Loucy (cell line): Measurements from ENCODE around the gene PCID2.

Experiments
- H2AFZ ChIP-seq: fragments of 200-600 bp; sonication (generic); 2 replicates; pipeline ENCODE4 v1.6.0; 2016; ENCODE audit warnings: antibody characterized with exemption, mild to moderate bottlenecking, low read length, moderate library complexity
- H3F3A ChIP-seq: fragments of 200-600 bp; 2 replicates; pipeline ENCODE4 v1.6.0; 2016; ENCODE audit warnings: antibody characterized with exemption, low read depth, mild to moderate bottlenecking
- H3K27me3 ChIP-seq: fragments of 200-600 bp; sonication (generic); 2 replicates; pipeline ENCODE4 v1.6.1; 2014; ENCODE audit warnings: low read length, mild to moderate bottlenecking; ENCODE audit not compliant: insufficient read depth, poor library complexity, severe bottlenecking
- H3K36me3 ChIP-seq: fragments of 200-600 bp; sonication (generic); 2 replicates; pipeline ENCODE4 v1.6.1; 2016; ENCODE audit warnings: low read length; ENCODE audit not compliant: insufficient read depth
- H3K4me1 ChIP-seq: fragments of 200-600 bp; sonication (generic); 2 replicates; pipeline ENCODE4 v1.5.1; 2014; ENCODE audit warnings: low read length, mild to moderate bottlenecking; ENCODE audit not compliant: insufficient read depth, poor library complexity, severe bottlenecking
- H3K4me2 ChIP-seq: fragments of 200-600 bp; sonication (generic); 2 replicates; pipeline ENCODE4 v1.6.0; 2014; ENCODE audit warnings: antibody characterized with exemption, low read length, low read depth, mild to moderate bottlenecking; ENCODE audit not compliant: poor library complexity, severe bottlenecking
- H3K4me3 ChIP-seq: fragments of 200-600 bp; sonication (generic); 2 replicates; pipeline ENCODE4 v1.5.1; 2014; ENCODE audit warnings: low read length, mild to moderate bottlenecking, mixed read lengths; ENCODE audit not compliant: poor library complexity, severe bottlenecking
- H3K79me2 ChIP-seq: fragments of 200-600 bp; sonication (generic); 2 replicates; pipeline ENCODE4 v1.6.1; 2014; ENCODE audit warnings: low read length; ENCODE audit not compliant: insufficient read depth
- H3K9ac ChIP-seq: fragments of 200-600 bp; sonication (generic); 2 replicates; pipeline ENCODE4 v1.6.0; 2014; ENCODE audit warnings: mild to moderate bottlenecking, low read depth, low read length, moderate library complexity; ENCODE audit not compliant: poor library complexity, severe bottlenecking
- H3K9me2 ChIP-seq: fragments of 200-600 bp; sonication (generic); replicated peaks from 2 replicates; pipeline ENCODE4 v1.6.1; 2016; ENCODE audit warnings: low read depth, low read length, mixed read lengths
- H3K9me3 ChIP-seq: fragments of 200-600 bp; sonication (generic); 2 replicates; pipeline ENCODE4 v1.6.1; 2014; ENCODE audit warnings: mild to moderate bottlenecking, antibody characterized with exemption, low read length, low read depth; ENCODE audit not compliant: insufficient read depth
- H4K20me1 ChIP-seq: fragments of 200-600 bp; sonication (generic); 2 replicates; pipeline ENCODE4 v1.6.0; 2014; ENCODE audit warnings: antibody characterized with exemption, low read length, mild to moderate bottlenecking; ENCODE audit not compliant: insufficient read depth, poor library complexity, severe bottlenecking
- EZH2phosphoT487 ChIP-seq: fragments of 200-600 bp; IDR thresholded peaks from 2 replicates; pipeline ENCODE4 v1.6.1; 2018; ENCODE audit warnings: antibody characterized with exemption, mild to moderate bottlenecking, moderate library complexity, borderline replicate concordance
- TF ChIP-seq, protein P1 (sequence below): fragments of 200-600 bp; sonication (generic); conservative IDR thresholded peaks from 2 replicates; pipeline ENCODE4 v1.5.1; 2014; ENCODE audit warnings: mild to moderate bottlenecking, antibody characterized with exemption, low read length

Gene PCID2

GRCh38 chr13:113183450-113184129 is 24.9 kb downstream of the PCID2 start:
- Histone ChIP-seq H3K4me2 (no peak overlapping the region), H3K36me3 (peaks cover 61% of the 10 kb centered on the region; the same call in 1 of the 2 replicates), H4K20me1 (no peaks in the 10 kb centered on the region), H3K79me2 (no peaks in the 10 kb centered on the region), H3K4me3 (no peak overlapping the region), H3K9me3 (no peaks in the 10 kb centered on the region), H3K4me1 (no peaks in the 10 kb centered on the region), H3K27me3 (no peaks in the 10 kb centered on the region), H3K9ac (no peak overlapping the region), H2AFZ (no peak overlapping the region), H3K9me2 (no peaks in the 10 kb centered on the region), H3F3A (no peaks in the 10 kb centered on the region)
- TF ChIP-seq, protein P1, sequence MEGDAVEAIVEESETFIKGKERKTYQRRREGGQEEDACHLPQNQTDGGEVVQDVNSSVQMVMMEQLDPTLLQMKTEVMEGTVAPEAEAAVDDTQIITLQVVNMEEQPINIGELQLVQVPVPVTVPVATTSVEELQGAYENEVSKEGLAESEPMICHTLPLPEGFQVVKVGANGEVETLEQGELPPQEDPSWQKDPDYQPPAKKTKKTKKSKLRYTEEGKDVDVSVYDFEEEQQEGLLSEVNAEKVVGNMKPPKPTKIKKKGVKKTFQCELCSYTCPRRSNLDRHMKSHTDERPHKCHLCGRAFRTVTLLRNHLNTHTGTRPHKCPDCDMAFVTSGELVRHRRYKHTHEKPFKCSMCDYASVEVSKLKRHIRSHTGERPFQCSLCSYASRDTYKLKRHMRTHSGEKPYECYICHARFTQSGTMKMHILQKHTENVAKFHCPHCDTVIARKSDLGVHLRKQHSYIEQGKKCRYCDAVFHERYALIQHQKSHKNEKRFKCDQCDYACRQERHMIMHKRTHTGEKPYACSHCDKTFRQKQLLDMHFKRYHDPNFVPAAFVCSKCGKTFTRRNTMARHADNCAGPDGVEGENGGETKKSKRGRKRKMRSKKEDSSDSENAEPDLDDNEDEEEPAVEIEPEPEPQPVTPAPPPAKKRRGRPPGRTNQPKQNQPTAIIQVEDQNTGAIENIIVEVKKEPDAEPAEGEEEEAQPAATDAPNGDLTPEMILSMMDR = no peak
- no peak for TF ChIP-seq EZH2phosphoT487

DNA sequence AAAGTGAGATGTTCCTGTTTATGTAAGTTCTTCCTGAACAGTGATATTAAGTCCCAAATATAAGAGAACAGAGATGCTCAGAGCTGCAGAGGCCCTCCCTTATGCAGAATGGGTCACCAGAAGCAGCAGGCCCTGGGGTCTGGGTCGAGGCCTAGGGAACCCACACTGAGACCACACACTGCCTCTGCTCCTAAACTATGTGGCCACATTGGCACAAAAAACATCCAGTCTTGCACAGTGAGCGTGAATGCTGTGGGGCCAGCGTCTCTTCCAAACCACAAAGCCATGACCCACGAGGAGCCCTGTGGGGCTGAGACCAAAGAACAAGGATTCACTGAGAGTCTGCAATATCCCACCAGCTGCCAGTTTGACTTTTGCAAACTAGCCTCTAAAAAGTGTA is 26.4 kb downstream of the PCID2 start:
- Histone ChIP-seq H3K36me3 (peaks cover 60% of the 10 kb centered on the region; the same call in 1 of the 2 replicates), H3K9me2 (no peaks in the 10 kb centered on the region), H3K9ac (no peak overlapping the region), H3K27me3 (no peaks in the 10 kb centered on the region), H3K79me2 (no peaks in the 10 kb centered on the region), H3K4me3 (no peak overlapping the region), H3K9me3 (no peaks in the 10 kb centered on the region), H3F3A (no peaks in the 10 kb centered on the region), H3K4me2 (no peak overlapping the region), H2AFZ (no peak overlapping the region), H3K4me1 (no peaks in the 10 kb centered on the region), H4K20me1 (no peaks in the 10 kb centered on the region)
- TF ChIP-seq, protein P1 = no peak
- no peak for TF ChIP-seq EZH2phosphoT487

DNA sequence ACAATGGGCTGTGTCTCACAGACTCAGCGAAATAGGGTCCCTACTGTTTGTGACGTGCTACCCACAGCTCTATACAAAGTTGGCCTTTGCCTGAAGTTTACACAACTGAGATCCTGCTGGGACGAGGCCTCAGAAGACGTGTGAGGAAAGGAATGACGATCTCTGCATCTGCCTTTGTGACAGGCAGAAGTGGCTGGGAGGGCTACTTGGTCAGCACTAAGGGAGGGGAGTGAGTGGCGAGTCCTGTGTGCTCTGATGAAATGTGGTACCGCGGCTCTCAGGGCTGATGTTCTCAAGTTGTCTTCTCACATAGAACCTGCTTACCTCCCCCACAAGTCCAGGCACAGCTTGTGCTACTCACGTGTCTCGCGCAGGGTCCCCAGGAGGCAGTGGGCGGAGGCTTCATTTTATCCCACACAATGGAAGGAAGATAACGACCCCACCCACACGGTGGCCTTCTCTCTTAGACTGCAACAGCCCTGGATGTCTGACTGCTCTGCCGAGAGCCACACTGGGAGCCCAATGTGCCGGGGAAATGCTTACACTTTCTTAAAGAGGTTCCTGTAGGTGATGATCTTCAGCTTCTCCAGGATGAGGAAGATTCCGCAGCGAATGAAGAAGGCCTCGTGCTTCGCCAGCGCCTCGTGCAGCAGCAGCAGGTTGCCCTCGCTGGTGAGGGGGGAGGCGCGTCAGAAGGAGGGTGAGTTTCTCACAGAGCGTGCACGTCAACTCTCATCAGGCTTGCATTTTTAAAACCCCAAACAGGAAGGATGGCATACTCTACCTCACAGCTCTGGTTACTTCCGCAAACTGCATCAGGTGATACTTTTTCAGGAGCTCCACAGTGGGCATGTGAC is 28.9 kb downstream of the PCID2 start:
- Histone ChIP-seq H3K9me2 (no peaks in the 10 kb centered on the region), H3K9ac (no peak overlapping the region), H3K4me3 (no peak overlapping the region), H3F3A (no peaks in the 10 kb centered on the region), H3K27me3 (no peaks in the 10 kb centered on the region), H3K9me3 (no peaks in the 10 kb centered on the region), H3K79me2 (no peaks in the 10 kb centered on the region), H3K36me3 (peaks cover 75% of the 10 kb centered on the region; the same call in 1 of the 2 replicates), H3K4me1 (no peaks in the 10 kb centered on the region), H2AFZ (no peak overlapping the region), H3K4me2 (no peak overlapping the region), H4K20me1 (no peaks in the 10 kb centered on the region)
- TF ChIP-seq, protein P1 = no peak
- TF ChIP-seq EZH2phosphoT487 = no peak
